ENCODE data around the gene ABAT.

DNA sequence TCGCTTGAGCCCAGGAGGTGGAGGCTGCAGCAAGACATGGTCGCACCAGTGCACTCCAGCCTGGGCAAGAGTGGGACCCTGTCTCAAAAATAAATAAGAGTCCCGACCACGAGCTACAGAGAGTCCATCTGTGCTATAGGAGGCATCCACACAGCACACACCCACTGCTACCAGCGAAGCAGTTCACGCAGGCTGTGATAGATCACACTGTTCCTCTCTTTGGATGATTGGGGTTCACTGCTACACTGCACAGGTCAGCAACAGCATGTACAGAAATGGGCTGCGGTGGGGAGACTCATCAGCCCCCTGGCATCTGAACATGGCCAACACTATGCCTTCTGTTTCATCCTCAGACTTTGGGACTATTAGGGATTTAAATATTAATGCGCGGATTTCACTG is 157.0 kb downstream of the ABAT start:
- TF ChIP-seq CTCF (IDR thresholded peaks at IDR 0.05; ENCODE audit: insufficient read depth, low read depth, low read length) (no peak), EZH2 (IDR thresholded peaks at IDR 0.05; ENCODE audit: insufficient read depth, low read length) (no peak)
